Tibial nerve (tissue), 4 donors: ENCODE results near the gene TSEN34. TPM values are rescaled to one million over a fixed set of nuclear protein-coding genes. Genes with fewer than 3 reads are reported as not detected.

ENCODE experiments used
- DNase-seq, 2 donors: peaks; one replicate each; pipeline ENCODE4 v3.0.0-alpha.2; 2019; ENCODE audit warnings: low spot score in 2 of 2
- H3K27ac ChIP-seq, 4 donors: fragments of 200-600 bp; sonication (generic) in 3 of 4; one replicate each; pipeline ENCODE4 v1.5.1; 2017 to 2019; ENCODE audit warnings: mild to moderate bottlenecking in 1 of 4
- H3K27me3 ChIP-seq, 2 donors: fragments of 200-600 bp; sonication (generic) in 1 of 2; one replicate each; pipeline versions ENCODE4 v1.5.1 to v1.6.0; 2017 to 2019
- H3K36me3 ChIP-seq, 3 donors: fragments of 200-600 bp; sonication (generic); one replicate each; pipeline ENCODE4 v1.5.1; 2018 to 2019
- H3K4me1 ChIP-seq, 4 donors: fragments of 200-600 bp; sonication (generic) in 3 of 4; one replicate each; pipeline ENCODE4 v1.5.1; 2017 to 2019
- H3K4me3 ChIP-seq, 4 donors: fragments of 200-600 bp; sonication (generic) in 3 of 4; one replicate each; pipeline ENCODE4 v1.5.1; 2017 to 2019; ENCODE audit warnings: mild to moderate bottlenecking in 1 of 4, moderate library complexity in 1 of 4
- H3K9me3 ChIP-seq, 4 donors: fragments of 200-600 bp; sonication (generic) in 3 of 4; one replicate each; pipeline ENCODE4 v1.5.1; 2017 to 2019
- EP300 ChIP-seq, 2 donors: sonication (generic); formaldehyde crosslinking; IDR thresholded peaks; one replicate each; pipeline ENCODE4 v1.6.1; 2017; ENCODE audit warnings: antibody characterized with exemption in 2 of 2, mild to moderate bottlenecking in 1 of 2
- POLR2A ChIP-seq, 2 donors: fragments of 450-650 bp; IDR thresholded peaks; one replicate each; pipeline ENCODE4 v1.6.1; 2017; ENCODE audit warnings: antibody characterized with exemption in 2 of 2, mild to moderate bottlenecking in 2 of 2, moderate library complexity in 2 of 2
- WGBS, 2 donors: methylation state at CpG; one replicate each; pipeline ENCODE4 v1.1.5; 2018; 5-methylcytosine and 5-hydroxymethylcytosine counted together
- total RNA-seq, 4 donors: library from RNA; depleted of rRNA; stranded (reverse); fragments of >200 nt; gene quantifications; one replicate each; pipeline ENCODE4 v1.1.0, GENCODE V29; 2016
- TF ChIP-seq, protein P1 (sequence below), 5 experiments: fragments of 200-600 bp in 3 of 5; fragments of 450-650 bp in 2 of 5; sonication (generic) in 3 of 5; IDR thresholded peaks; one replicate each; pipeline ENCODE4 v1.5.1; 2016 to 2019; ENCODE audit warnings: antibody characterized with exemption in 5 of 5, mild to moderate bottlenecking in 3 of 5, moderate library complexity in 2 of 5

The TSEN34 gene
- total RNA-seq, 4 donors from 2014 or later: 37.3 to 70.8 (median 49.6) TPM

DNA sequence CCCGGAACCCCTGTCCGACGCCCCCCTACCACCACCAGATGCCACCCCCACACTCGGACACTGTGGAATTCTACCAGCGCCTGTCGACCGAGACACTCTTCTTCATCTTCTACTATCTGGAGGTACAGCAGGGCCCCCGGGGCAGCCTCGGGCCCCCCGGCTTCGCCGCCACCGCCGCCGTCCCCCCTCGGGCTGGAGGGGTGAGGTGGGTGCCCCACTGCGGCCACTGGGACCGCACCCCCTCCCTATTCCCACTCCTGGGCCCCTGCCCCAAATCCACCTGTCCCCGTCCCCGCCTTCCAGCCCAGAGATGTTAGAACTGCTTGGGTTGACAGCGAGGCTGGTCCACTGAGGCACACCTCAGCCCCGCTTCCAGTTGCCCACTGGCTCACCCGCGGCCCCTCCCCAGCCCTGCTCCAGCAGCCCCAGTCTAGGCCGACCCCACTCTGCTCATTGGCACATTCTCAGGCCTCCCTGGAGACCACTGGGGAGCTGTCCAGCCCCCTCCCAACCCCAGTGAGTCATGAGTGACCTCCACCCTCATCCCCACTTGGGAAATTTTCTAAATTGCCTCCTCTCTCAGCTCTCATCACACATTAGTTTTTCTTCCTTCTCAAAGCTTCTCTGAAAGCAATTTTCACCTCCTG is 38.1 kb upstream of the TSEN34 start:
- peaks cover 0 to 100% (median 75%) of the 10 kb centered on the region in 3 donors for H3K36me3 ChIP-seq
- H3K4me3 ChIP-seq: no peak overlapping the region
- H3K9me3 ChIP-seq: no peaks in the 10 kb centered on the region
- peak overlapping the region in 2 of 4 donors; percentile 19 to 64 for H3K27ac ChIP-seq
- peaks cover 0 to 20% (median under 1%) of the 10 kb centered on the region in 4 donors for H3K4me1 ChIP-seq
- no peak for TF ChIP-seq EP300 (IDR thresholded peaks at IDR 0.05)
- TF ChIP-seq POLR2A (IDR thresholded peaks at IDR 0.05): no peak
- TF ChIP-seq, protein P1, sequence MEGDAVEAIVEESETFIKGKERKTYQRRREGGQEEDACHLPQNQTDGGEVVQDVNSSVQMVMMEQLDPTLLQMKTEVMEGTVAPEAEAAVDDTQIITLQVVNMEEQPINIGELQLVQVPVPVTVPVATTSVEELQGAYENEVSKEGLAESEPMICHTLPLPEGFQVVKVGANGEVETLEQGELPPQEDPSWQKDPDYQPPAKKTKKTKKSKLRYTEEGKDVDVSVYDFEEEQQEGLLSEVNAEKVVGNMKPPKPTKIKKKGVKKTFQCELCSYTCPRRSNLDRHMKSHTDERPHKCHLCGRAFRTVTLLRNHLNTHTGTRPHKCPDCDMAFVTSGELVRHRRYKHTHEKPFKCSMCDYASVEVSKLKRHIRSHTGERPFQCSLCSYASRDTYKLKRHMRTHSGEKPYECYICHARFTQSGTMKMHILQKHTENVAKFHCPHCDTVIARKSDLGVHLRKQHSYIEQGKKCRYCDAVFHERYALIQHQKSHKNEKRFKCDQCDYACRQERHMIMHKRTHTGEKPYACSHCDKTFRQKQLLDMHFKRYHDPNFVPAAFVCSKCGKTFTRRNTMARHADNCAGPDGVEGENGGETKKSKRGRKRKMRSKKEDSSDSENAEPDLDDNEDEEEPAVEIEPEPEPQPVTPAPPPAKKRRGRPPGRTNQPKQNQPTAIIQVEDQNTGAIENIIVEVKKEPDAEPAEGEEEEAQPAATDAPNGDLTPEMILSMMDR (IDR thresholded peaks at IDR 0.05): no peak
- DNase-seq: no peak
- no peaks in the 10 kb centered on the region for H3K27me3 ChIP-seq
- WGBS, 2 donors: 83 to 85% methylated on average over 25 of the region's 25 CpGs

DNA sequence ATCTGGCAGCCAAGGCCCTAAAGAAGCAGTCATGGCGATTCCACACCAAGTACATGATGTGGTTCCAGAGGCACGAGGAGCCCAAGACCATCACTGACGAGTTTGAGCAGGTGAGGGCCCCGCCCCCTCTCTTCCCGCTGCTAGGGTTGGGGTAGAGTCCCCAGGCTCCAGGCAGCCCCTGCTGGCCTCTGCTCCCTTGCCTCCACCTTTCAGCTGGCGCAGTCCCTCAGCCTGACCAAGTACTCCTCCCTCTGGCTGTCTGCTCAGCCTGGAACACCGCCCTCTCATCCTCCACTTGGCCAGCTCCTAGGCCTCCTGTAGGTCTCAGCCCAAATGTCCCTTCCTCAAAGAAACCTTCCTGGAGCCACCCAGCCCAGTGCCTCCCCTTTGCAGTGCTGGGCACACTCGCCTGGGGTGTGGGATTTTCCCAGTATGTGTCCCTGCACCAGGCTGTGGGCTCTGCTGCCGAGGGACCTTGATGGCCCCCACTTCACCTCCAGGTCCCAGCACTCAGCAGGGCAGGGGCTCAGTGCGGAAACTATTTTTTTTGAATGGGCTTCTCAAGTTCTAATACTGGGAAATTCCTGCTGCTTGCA is 37.3 kb upstream of the TSEN34 start:
- peak overlapping the region in 1 of 4 donors; percentile 64 for H3K27ac ChIP-seq
- peaks cover 0 to 23% (median 8%) of the 10 kb centered on the region in 4 donors for H3K4me1 ChIP-seq
- H3K9me3 ChIP-seq: no peaks in the 10 kb centered on the region
- DNase-seq: no peak
- no peaks in the 10 kb centered on the region for H3K27me3 ChIP-seq
- WGBS, 2 donors: 79 to 80% methylated on average over 9 of the region's 10 CpGs
- TF ChIP-seq, protein P1 (IDR thresholded peaks at IDR 0.05): no peak
- no peak for TF ChIP-seq EP300 (IDR thresholded peaks at IDR 0.05)
- no peak for TF ChIP-seq POLR2A (IDR thresholded peaks at IDR 0.05)
- H3K4me3 ChIP-seq: no peak overlapping the region
- peaks cover 0 to 96% (median 70%) of the 10 kb centered on the region in 3 donors for H3K36me3 ChIP-seq

DNA sequence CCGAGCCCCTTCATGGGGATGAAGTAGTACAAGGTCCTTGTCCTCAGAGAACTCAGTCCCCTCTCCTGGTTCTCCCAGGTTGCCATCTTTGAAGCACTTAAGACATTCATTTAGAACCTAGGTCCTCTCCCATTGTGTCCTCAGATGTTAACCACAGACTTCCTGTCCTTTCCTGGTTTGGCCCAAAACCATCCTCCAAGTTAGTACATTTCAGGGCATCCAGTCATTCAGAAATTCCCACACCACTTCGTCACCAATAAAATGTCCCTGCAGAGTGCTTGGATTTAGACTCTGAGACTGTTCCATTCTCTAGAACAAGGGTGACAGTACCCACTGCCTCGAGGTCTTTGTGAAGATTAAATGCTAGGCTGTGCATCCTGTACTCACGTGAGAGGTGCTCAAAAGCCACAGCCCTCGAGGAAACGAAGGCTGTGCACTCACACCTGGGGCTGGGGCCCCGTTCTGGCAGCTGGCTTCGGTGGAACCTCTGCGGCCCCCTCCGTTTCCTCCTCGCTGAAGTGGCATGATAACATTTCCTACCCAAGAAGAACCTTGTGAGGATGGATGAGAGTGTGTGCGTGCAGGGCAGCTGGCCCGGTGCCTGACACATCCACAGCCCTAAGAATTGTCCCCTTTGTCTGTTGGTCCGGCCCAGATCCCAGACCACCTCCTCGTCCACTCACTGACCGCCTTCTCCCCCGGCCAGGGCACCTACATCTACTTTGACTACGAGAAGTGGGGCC is 36.3 kb upstream of the TSEN34 start:
- TF ChIP-seq EP300 (IDR thresholded peaks at IDR 0.05) (no peak), POLR2A (IDR thresholded peaks at IDR 0.05) (no peak)
- TF ChIP-seq, protein P1 (IDR thresholded peaks at IDR 0.05): no peak
- H3K4me1 ChIP-seq: peaks cover 0 to 26% (median 9%) of the 10 kb centered on the region in 4 donors

DNA sequence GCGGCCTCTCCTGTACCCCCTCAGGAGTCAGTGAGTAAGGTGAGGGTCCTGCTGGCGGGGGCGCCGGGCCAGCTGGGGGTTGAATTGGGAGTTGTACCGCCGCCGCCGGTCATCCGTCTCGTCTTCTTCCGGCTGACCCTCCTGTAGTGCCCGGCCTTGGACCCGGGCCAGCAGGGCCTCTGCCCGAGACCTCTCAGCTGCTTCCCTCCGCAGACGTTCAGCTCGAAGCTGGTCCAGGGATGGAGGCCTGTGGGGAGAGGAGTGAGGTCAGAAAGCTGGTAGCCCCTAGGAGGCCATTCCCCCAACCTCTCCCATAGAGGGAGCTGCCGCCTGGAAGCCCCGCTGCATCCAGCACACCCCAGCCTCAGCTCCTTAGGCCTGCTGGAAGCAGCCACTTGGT is 35.4 kb upstream of the TSEN34 start:
- no peak overlapping the region for H3K27ac ChIP-seq
- DNase-seq: no peak
- 50 to 60% methylated on average over 17 to 19 of the region's 19 CpGs for WGBS, 2 donors
- H3K36me3 ChIP-seq: peaks cover 0 to 77% (median 56%) of the 10 kb centered on the region in 3 donors
- no peaks in the 10 kb centered on the region for H3K9me3 ChIP-seq
- no peak overlapping the region for H3K4me3 ChIP-seq
- TF ChIP-seq POLR2A (IDR thresholded peaks at IDR 0.05) (no peak), EP300 (IDR thresholded peaks at IDR 0.05) (no peak)
- TF ChIP-seq, protein P1 (IDR thresholded peaks at IDR 0.05): no peak
- H3K27me3 ChIP-seq: no peaks in the 10 kb centered on the region
- H3K4me1 ChIP-seq: peaks cover 0 to 32% (median 14%) of the 10 kb centered on the region in 4 donors

More for the DNA sequence above, 36.3 kb upstream of the TSEN34 start:
- H3K27ac ChIP-seq: no peak overlapping the region
- no peaks in the 10 kb centered on the region for H3K9me3 ChIP-seq
- no peak for DNase-seq
- H3K27me3 ChIP-seq: no peaks in the 10 kb centered on the region
- WGBS, 2 donors: 56 to 59% methylated on average over 18 of the region's 18 CpGs
- H3K4me3 ChIP-seq: no peak overlapping the region
- H3K36me3 ChIP-seq: peaks cover 0 to 86% (median 61%) of the 10 kb centered on the region in 3 donors
